GM10248 (cell line): ENCODE results near the gene COL9A3.

Source experiments
- CTCF ChIA-PET: fragments of 300-600 bp; sonication (Branson Sonifier 250); formaldehyde crosslinking; extraction: SDS; loops from one replicate; lab custom pipeline; 2021; ENCODE audit warnings: antibody characterized with exemption; lab: Yijun Ruan, JAX
- POLR2A ChIA-PET: fragments of 350-650 bp; sonication (Branson Sonifier 250); formaldehyde crosslinking; extraction: SDS; loops from one replicate; lab custom pipeline; 2020; ENCODE audit warnings: antibody characterized with exemption; lab: Yijun Ruan, JAX
- DNase-seq: peaks from one replicate; pipeline ENCODE4 v3.0.0; 2012; ENCODE audit errors: extremely low spot score
- CTCF ChIP-seq: IDR thresholded peaks from 2 replicates; pipeline ENCODE4 v1.5.1; 2012; ENCODE audit warnings: mild to moderate bottlenecking, low read depth; ENCODE audit errors: extremely low read depth, missing control alignments, control extremely low read depth

Gene COL9A3

GRCh38 chr20:62794007-62794724, 22.7 kb upstream of the COL9A3 start:
- peak; percentile 96 for DNase-seq
- CTCF ChIA-PET: interaction anchor here (1.1 to 2.0 kb wide), 6 partner anchors 14 to 493 kb away, joined by 3 to 9 read pairs (median 4); no protein-coding TSS in a partner anchor
- TF ChIP-seq CTCF: no peak
- POLR2A ChIA-PET: interaction anchor here (0.8 to 1.0 kb wide), 3 partner anchors 14 to 143 kb away, joined by 3 to 4 read pairs (median 3); partner anchors contain the start of gene TCFL5

- DNase-seq: no peak
- CTCF ChIA-PET: interaction anchor here (1.4 to 2.0 kb wide), 4 partner anchors 14 to 494 kb away, joined by 3 to 9 read pairs (median 4); no protein-coding TSS in a partner anchor
- POLR2A ChIA-PET: no interaction called here
- TF ChIP-seq CTCF: no peak
Measured at GRCh38 chr20:62795023-62795761, 21.7 kb upstream of the COL9A3 start.

GRCh38 chr20:62796699-62797491, 20.0 kb upstream of the COL9A3 start:
- CTCF ChIA-PET: interaction anchor here (1.0 to 2.4 kb wide), 3 partner anchors 12 to 414 kb away, joined by 3 to 24 read pairs (median 5); no protein-coding TSS in a partner anchor
- no peak for DNase-seq
- TF ChIP-seq CTCF: no peak
- POLR2A ChIA-PET: interaction anchor here (0.6 kb wide), 2 partner anchors 122 to 457 kb away, joined by 3 to 5 read pairs; no protein-coding TSS in a partner anchor

- ChIA-PET POLR2A (no interaction called here), CTCF (interaction anchor here (2.4 kb wide), 1 partner anchor 10 kb away, joined by 24 read pairs; no protein-coding TSS in a partner anchor)
- TF ChIP-seq CTCF: no peak
- no peak for DNase-seq
Measured at GRCh38 chr20:62797671-62798532, 18.9 kb upstream of the COL9A3 start.

DNA sequence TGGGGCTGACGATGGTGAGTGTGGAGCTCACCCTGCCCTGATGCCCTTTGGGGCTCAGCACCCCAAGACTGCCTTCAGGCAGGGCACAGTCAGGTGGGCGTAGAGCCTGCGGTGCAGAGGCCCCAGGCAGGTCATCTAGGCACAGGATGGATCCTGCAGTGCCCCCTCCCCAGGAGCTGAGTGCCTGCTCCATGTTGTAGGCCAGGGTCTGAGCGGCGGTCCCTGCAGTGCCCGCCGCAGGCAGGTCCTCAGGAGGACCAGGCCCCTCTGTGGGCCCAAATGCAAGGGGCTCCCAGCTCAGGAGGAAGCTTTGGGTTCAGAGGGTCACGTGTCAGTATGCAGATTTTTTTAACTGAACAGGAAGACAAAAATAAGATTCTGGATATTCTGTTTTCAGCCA, 17.8 kb upstream of the COL9A3 start:
- no peak for TF ChIP-seq CTCF
- POLR2A ChIA-PET: no interaction called here

More for the DNA sequence above, 17.8 kb upstream of the COL9A3 start:
- DNase-seq: no peak
- CTCF ChIA-PET: interaction anchor here (1.0 kb wide), 1 partner anchor 9 kb away, joined by 3 read pairs; no protein-coding TSS in a partner anchor
